ENCODE results near the gene KRT6A.
"Not testable (repeated sequence)": the region's sequence is repeated elsewhere in the genome, so short reads cannot be mapped to it uniquely, and the experiment has no call there.

Gene KRT6A

DNA sequence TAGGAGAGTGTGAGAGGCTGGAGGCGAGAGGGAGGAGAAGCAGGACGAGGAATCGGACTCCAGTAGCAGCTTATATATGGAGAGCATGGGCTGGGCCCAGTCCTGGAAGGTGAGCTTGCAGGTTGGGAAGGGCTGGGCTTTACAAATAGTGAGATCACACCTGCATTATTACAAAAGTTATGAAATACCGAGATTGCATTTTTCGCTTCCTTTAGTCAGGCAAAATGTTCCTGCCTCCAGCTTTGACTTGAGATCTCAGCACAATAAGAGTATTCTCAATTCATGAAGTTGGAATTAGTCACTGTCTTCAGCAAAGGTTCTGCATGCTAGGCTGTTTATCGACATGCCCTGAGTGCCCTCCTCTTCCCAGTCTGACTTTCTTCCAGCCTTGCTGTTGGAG, 41.0 kb downstream of the KRT6A start, which contains the start of gene KRT6B:
TSS of gene KRT6B (minus strand) at position 46 of the 400 bp plus-strand sequence. CDS start 68 bp downstream, outside the sequence.
- no peak within 1 kb of the TSS for H3K4me3 ChIP-seq (ENCODE audit: low read length)
- no peak within 1 kb of the TSS for H3K27ac ChIP-seq (ENCODE audit: low read length)

GRCh38 chr12:52448228-52448627, 44.8 kb downstream of the KRT6A start:
- Histone ChIP-seq H3K27me3 (ENCODE audit: insufficient read depth, low read length) (no peaks in the 10 kb centered on the region; the same call in 1 of the 2 replicates), H3K36me3 (ENCODE audit: insufficient read depth, low read depth, low read length) (no peaks in the 10 kb centered on the region), H3K27ac (ENCODE audit: low read length) (no peak overlapping the region), H3K9me3 (ENCODE audit: insufficient read depth, low read depth, low read length) (no peaks in the 10 kb centered on the region), H3K9ac (ENCODE audit: low read depth, low read length) (no peak overlapping the region), H3K4me1 (ENCODE audit: insufficient read depth, low read length) (no peaks in the 10 kb centered on the region), H3K4me3 (ENCODE audit: low read length) (no peak overlapping the region)

More for the DNA sequence above, 41.0 kb downstream of the KRT6A start, which contains the start of gene KRT6B:
- no peaks in the 10 kb centered on the region for H3K36me3 ChIP-seq (ENCODE audit: insufficient read depth, low read depth, low read length)
- no peaks in the 10 kb centered on the region for H3K9me3 ChIP-seq (ENCODE audit: insufficient read depth, low read depth, low read length)
- H3K4me1 ChIP-seq (ENCODE audit: insufficient read depth, low read length), result peaks cover 9% of the 10 kb centered on the region
- H3K27me3 ChIP-seq (ENCODE audit: insufficient read depth, low read length), result no peaks in the 10 kb centered on the region
- H3K9ac ChIP-seq (ENCODE audit: low read depth, low read length), result no peak within 1 kb of the TSS

DNA sequence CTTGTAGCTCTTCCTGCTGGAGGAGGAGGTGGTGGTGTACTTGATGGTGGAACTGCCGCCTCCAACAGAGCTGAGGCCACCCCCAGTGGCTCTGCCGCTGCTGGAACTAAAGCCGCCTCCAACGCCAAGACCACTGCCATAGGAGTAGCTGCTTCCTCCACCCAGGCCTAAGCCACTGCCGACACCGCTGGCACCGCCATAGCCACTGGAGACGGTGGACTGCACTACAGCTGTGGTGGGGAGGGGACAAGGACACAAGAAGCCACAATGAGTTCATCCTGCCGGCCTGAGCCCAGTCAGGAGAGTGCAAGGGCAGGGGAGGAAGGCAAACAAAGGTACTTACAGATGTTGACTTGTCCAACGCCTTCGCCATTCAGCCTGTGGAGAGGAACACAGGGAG, 45.9 kb downstream of the KRT6A start:
- H3K9ac ChIP-seq (ENCODE audit: low read depth, low read length); H3K9me3 ChIP-seq (ENCODE audit: insufficient read depth, low read depth, low read length); H3K36me3 ChIP-seq (ENCODE audit: insufficient read depth, low read depth, low read length); H3K4me1 ChIP-seq (ENCODE audit: insufficient read depth, low read length); H3K4me3 ChIP-seq (ENCODE audit: low read length); H3K27me3 ChIP-seq (ENCODE audit: insufficient read depth, low read length); H3K27ac ChIP-seq (ENCODE audit: low read length): not testable (repeated sequence)

GRCh38 chr12:52446367-52447045, 46.6 kb downstream of the KRT6A start:
- H3K4me3 ChIP-seq (ENCODE audit: low read length), result no peak overlapping the region
- peaks cover 13% of the 10 kb centered on the region for H3K4me1 ChIP-seq (ENCODE audit: insufficient read depth, low read length)
- no peaks in the 10 kb centered on the region; the same call in 1 of the 2 replicates for H3K27me3 ChIP-seq (ENCODE audit: insufficient read depth, low read length)
- no peaks in the 10 kb centered on the region for H3K9me3 ChIP-seq (ENCODE audit: insufficient read depth, low read depth, low read length)
- H3K27ac ChIP-seq (ENCODE audit: low read length), result no peak overlapping the region
- H3K9ac ChIP-seq (ENCODE audit: low read depth, low read length), result no peak overlapping the region
- H3K36me3 ChIP-seq (ENCODE audit: insufficient read depth, low read depth, low read length), result no peaks in the 10 kb centered on the region

DNA sequence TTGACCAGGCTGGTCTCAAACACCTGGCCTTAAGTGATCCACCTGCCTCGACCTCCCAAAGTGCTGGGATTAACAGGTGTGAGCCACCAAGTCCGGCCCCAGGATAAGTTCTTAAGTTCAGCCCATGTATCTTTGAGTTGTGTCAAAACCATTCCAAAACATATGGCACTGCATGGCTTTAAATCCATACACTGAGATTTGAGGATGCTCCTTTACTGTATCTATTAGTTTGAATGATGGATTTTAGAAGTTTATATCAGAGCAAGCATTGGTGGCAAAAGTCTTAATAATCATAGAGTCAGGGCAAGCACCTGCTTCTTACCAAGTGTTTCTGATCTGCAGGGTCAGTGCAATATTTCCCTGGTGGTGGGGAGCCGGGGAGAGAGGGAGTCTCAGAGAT, 47.2 kb downstream of the KRT6A start:
- Histone ChIP-seq H3K4me3 (ENCODE audit: low read length) (no peak overlapping the region), H3K4me1 (ENCODE audit: insufficient read depth, low read length) (peaks cover 14% of the 10 kb centered on the region), H3K36me3 (ENCODE audit: insufficient read depth, low read depth, low read length) (no peaks in the 10 kb centered on the region), H3K27me3 (ENCODE audit: insufficient read depth, low read length) (no peaks in the 10 kb centered on the region; the same call in 1 of the 2 replicates), H3K9ac (ENCODE audit: low read depth, low read length) (no peak overlapping the region), H3K9me3 (ENCODE audit: insufficient read depth, low read depth, low read length) (no peaks in the 10 kb centered on the region), H3K27ac (ENCODE audit: low read length) (no peak overlapping the region)

DNA sequence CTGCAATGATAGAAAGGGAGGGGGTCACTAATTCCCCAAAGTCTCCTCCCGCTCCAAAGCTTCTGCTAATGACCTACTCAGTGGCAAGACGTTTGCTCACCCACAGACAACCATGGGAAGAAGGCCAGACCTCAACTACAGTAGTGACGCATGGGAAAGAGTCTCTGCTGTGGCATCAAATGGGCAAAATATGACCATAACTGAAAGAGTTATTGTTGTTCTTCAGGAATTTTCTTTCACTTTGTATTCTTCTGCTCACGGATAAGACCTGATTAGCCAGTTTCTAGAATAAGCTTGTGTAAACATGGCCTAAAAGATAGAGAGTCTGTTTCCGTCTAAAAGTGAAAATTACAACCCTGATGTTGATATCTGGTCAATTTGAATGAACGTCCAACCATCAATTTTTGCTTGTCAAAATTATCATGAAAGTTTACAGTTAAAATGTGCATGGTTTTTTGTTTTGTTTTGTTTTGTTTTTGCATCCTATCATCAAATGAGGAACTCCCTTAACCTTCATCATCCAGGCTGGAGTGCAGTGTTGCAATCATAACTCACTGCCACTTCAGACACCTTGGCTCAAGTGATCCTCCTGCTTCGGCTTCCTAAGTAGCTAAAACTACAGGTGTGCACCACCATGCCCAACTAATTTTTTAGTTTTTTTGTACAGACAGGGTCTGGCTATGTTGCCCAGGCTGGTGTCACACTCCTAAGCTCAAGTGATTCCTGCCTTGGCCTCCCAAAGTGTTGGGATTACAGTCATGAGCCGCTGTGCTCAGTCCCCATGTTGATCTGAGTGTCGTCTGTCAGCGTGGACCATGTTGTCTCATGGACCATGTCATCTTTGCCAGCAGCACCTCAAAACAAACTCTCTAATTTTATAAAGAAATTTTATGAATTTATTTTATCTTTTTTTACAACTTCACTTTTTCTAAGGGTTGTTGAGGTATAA, 48.1 kb downstream of the KRT6A start:
- H3K9ac ChIP-seq (ENCODE audit: low read depth, low read length), result no peak overlapping the region
- peaks cover 14% of the 10 kb centered on the region for H3K4me1 ChIP-seq (ENCODE audit: insufficient read depth, low read length)

DNA sequence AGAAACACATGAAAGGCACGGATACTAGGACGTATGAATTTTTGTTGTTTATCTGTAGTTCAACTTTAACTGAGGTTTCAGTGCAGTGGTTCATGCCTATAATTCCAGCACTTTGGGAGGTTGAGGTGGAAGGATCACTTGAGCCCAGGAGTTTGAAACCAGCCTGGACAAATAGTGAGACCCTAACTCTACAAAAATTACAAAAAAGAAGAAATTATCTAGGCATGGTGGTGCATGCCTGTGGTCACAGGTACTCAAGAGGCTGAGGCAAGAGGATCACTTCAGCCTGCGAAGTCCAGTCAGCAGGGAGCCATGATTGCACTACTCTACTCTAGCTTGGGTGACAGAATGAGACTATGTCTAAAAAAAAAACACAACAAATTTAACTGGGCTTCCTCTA, 49.1 kb downstream of the KRT6A start:
- Histone ChIP-seq H3K4me3 (ENCODE audit: low read length) (no peak overlapping the region), H3K9me3 (ENCODE audit: insufficient read depth, low read depth, low read length) (no peaks in the 10 kb centered on the region), H3K4me1 (ENCODE audit: insufficient read depth, low read length) (peaks cover 14% of the 10 kb centered on the region), H3K27me3 (ENCODE audit: insufficient read depth, low read length) (no peaks in the 10 kb centered on the region; the same call in 1 of the 2 replicates), H3K36me3 (ENCODE audit: insufficient read depth, low read depth, low read length) (no peaks in the 10 kb centered on the region), H3K9ac (ENCODE audit: low read depth, low read length) (no peak overlapping the region), H3K27ac (ENCODE audit: low read length) (no peak overlapping the region)

More for the DNA sequence above, 48.1 kb downstream of the KRT6A start:
- H3K36me3 ChIP-seq (ENCODE audit: insufficient read depth, low read depth, low read length), result no peaks in the 10 kb centered on the region
- H3K27me3 ChIP-seq (ENCODE audit: insufficient read depth, low read length), result no peaks in the 10 kb centered on the region; the same call in 1 of the 2 replicates
- H3K27ac ChIP-seq (ENCODE audit: low read length), result no peak overlapping the region
- H3K4me3 ChIP-seq (ENCODE audit: low read length), result no peak overlapping the region
- H3K9me3 ChIP-seq (ENCODE audit: insufficient read depth, low read depth, low read length), result no peaks in the 10 kb centered on the region

DNA sequence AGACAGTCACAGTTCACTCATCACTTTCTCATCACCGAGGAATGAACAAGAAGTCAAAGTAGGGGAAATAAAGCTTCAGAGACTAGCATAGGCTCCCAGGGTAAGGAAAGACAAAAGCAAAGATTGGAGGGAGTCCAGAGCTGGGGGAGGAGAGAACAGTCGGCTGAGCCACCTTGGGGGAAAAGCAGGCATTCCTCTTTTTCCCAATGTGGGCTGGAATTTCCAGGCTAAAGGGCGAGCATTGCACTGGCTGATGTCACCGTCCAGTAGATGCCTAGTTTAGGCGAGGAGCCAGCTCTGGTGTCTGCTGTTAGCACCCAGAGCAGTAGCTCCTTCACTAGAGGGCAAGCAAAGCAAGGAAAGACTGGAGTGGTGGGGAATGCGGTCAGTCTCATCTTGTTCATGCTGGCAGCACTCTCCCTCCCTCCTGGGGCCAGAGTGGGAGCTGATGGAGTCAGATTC, 50.4 kb downstream of the KRT6A start:
- H3K9ac ChIP-seq (ENCODE audit: low read depth, low read length), result no peak overlapping the region
- H3K36me3 ChIP-seq (ENCODE audit: insufficient read depth, low read depth, low read length), result no peaks in the 10 kb centered on the region
- no peaks in the 10 kb centered on the region; the same call in 1 of the 2 replicates for H3K27me3 ChIP-seq (ENCODE audit: insufficient read depth, low read length)
- peaks cover 14% of the 10 kb centered on the region for H3K4me1 ChIP-seq (ENCODE audit: insufficient read depth, low read length)
- no peak overlapping the region; the same call in 1 of the 2 replicates for H3K4me3 ChIP-seq (ENCODE audit: low read length)
- H3K9me3 ChIP-seq (ENCODE audit: insufficient read depth, low read depth, low read length), result no peaks in the 10 kb centered on the region
- H3K27ac ChIP-seq (ENCODE audit: low read length), result no peak overlapping the region

- peaks cover 14% of the 10 kb centered on the region for H3K4me1 ChIP-seq (ENCODE audit: insufficient read depth, low read length)
Observed at GRCh38 chr12:52441320-52441911, 51.6 kb downstream of the KRT6A start.

DNA sequence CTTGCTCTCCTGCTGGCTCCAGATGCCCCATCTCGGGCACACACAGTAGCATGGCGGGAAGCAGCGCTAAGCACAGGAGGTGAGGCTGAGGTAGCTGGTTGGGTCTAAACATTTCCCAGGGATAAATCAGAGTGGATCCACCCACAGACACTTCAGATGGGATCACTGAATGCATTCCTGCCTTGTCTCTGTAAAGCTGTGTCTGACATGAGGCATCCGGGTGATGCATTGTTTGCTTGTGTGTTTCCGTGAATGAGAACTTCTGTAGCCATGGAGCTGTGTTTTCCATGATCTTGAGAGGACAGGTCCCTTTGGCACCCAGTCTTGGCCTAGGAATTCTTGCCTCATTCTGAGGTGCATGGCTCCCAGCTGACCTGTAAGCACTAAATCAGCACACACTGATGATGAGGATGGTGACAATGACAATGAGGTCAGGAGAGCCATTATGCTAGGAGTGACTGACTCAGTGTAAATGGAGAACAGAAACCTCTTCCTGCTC, 52.2 kb downstream of the KRT6A start:
- no peak overlapping the region for H3K9ac ChIP-seq (ENCODE audit: low read depth, low read length)
- no peak overlapping the region for H3K4me3 ChIP-seq (ENCODE audit: low read length)
- H3K36me3 ChIP-seq (ENCODE audit: insufficient read depth, low read depth, low read length), result no peaks in the 10 kb centered on the region
- no peaks in the 10 kb centered on the region for H3K27me3 ChIP-seq (ENCODE audit: insufficient read depth, low read length)
- H3K27ac ChIP-seq (ENCODE audit: low read length), result no peak overlapping the region
- no peaks in the 10 kb centered on the region for H3K9me3 ChIP-seq (ENCODE audit: insufficient read depth, low read depth, low read length)
- peaks cover 14% of the 10 kb centered on the region for H3K4me1 ChIP-seq (ENCODE audit: insufficient read depth, low read length)

More at GRCh38 chr12:52441320-52441911, 51.6 kb downstream of the KRT6A start:
- no peaks in the 10 kb centered on the region for H3K27me3 ChIP-seq (ENCODE audit: insufficient read depth, low read length)
- no peak overlapping the region for H3K4me3 ChIP-seq (ENCODE audit: low read length)
- H3K9ac ChIP-seq (ENCODE audit: low read depth, low read length), result no peak overlapping the region
- H3K9me3 ChIP-seq (ENCODE audit: insufficient read depth, low read depth, low read length), result no peaks in the 10 kb centered on the region
- no peak overlapping the region for H3K27ac ChIP-seq (ENCODE audit: low read length)
- H3K36me3 ChIP-seq (ENCODE audit: insufficient read depth, low read depth, low read length), result no peaks in the 10 kb centered on the region

- Histone ChIP-seq H3K4me1 (ENCODE audit: insufficient read depth, low read length) (peaks cover 14% of the 10 kb centered on the region), H3K27ac (ENCODE audit: low read length) (no peak overlapping the region), H3K27me3 (ENCODE audit: insufficient read depth, low read length) (no peaks in the 10 kb centered on the region), H3K9me3 (ENCODE audit: insufficient read depth, low read depth, low read length) (no peaks in the 10 kb centered on the region), H3K9ac (ENCODE audit: low read depth, low read length) (no peak overlapping the region), H3K4me3 (ENCODE audit: low read length) (no peak overlapping the region), H3K36me3 (ENCODE audit: insufficient read depth, low read depth, low read length) (no peaks in the 10 kb centered on the region)
Observed at GRCh38 chr12:52439845-52440244, 53.2 kb downstream of the KRT6A start.
